Measurements from ENCODE around the gene CEMP1.

The CEMP1 gene

GRCh38 chr16:2516391-2517240, 14.6 kb downstream of the CEMP1 start:
- POLR2A ChIA-PET (ENCODE audit: low non-redundant PET), result no interaction called here
- peak overlapping the region; percentile 95 for H3K27ac ChIP-seq
- DNase-seq (ENCODE audit: low spot score), result no peak
- TF ChIP-seq, protein P1, sequence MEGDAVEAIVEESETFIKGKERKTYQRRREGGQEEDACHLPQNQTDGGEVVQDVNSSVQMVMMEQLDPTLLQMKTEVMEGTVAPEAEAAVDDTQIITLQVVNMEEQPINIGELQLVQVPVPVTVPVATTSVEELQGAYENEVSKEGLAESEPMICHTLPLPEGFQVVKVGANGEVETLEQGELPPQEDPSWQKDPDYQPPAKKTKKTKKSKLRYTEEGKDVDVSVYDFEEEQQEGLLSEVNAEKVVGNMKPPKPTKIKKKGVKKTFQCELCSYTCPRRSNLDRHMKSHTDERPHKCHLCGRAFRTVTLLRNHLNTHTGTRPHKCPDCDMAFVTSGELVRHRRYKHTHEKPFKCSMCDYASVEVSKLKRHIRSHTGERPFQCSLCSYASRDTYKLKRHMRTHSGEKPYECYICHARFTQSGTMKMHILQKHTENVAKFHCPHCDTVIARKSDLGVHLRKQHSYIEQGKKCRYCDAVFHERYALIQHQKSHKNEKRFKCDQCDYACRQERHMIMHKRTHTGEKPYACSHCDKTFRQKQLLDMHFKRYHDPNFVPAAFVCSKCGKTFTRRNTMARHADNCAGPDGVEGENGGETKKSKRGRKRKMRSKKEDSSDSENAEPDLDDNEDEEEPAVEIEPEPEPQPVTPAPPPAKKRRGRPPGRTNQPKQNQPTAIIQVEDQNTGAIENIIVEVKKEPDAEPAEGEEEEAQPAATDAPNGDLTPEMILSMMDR (conservative IDR thresholded peaks at IDR 0.05; ENCODE audit: low read depth), result no peak
- CTCF ChIA-PET, result interaction anchor here (0.6 to 1.3 kb wide), 4 partner anchors 16 to 526 kb away, joined by 3 to 7 read pairs (median 4); no protein-coding TSS in a partner anchor

DNA sequence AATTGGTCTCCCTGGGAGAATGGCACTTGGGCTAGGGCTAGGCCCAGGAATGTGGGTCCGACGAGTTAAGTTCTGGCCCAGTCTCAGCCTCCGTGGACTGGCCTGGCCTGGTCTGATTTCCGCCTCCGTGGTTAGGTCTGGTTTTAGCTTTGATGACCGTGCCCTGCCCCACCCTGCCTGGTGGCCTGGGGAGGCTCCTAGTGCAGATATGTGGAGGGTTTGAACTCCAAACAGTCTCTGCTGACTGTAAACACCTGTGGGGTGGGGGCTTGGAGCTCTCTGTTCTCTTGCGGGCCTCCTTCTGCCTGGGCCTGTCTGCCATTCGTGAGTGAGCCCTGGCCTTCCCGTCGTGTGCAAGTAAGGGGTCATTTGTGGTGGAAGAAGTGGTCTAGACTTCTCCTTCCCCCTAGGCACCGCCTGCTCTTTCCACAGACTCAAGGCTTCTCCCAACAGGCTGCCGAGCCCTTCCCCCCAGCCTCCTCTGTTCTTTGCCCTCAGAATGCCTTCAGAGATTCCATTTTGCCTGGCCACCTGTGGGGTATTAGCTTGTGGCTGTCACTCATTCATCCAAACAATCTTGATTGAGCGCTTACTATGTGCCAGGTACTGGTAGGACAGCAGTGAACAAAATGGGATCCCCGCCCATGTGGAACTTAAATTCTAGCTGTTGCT, 15.9 kb downstream of the CEMP1 start:
- peak overlapping the region; percentile 95 for H3K27ac ChIP-seq
- TF ChIP-seq, protein P1 (conservative IDR thresholded peaks at IDR 0.05; ENCODE audit: low read depth), result no peak
- no peak for DNase-seq (ENCODE audit: low spot score)
- ChIA-PET POLR2A (ENCODE audit: low non-redundant PET) (no interaction called here), CTCF (interaction anchor here (0.6 to 1.3 kb wide), 4 partner anchors 15 to 525 kb away, joined by 3 to 5 read pairs (median 4); no protein-coding TSS in a partner anchor)

- TF ChIP-seq, protein P1 (conservative IDR thresholded peaks at IDR 0.05; ENCODE audit: low read depth), result no peak
- POLR2A ChIA-PET (ENCODE audit: low non-redundant PET), result no interaction called here
- no peak for DNase-seq (ENCODE audit: low spot score)
- H3K27ac ChIP-seq, result peak overlapping the region; percentile 95
- CTCF ChIA-PET, result interaction anchor here (0.6 to 3.3 kb wide), 2 partner anchors 13 to 50 kb away, joined by 5 to 14 read pairs; no protein-coding TSS in a partner anchor
These were observed 16.7 kb downstream of the CEMP1 start for GRCh38 chr16:2514333-2515179.

DNA sequence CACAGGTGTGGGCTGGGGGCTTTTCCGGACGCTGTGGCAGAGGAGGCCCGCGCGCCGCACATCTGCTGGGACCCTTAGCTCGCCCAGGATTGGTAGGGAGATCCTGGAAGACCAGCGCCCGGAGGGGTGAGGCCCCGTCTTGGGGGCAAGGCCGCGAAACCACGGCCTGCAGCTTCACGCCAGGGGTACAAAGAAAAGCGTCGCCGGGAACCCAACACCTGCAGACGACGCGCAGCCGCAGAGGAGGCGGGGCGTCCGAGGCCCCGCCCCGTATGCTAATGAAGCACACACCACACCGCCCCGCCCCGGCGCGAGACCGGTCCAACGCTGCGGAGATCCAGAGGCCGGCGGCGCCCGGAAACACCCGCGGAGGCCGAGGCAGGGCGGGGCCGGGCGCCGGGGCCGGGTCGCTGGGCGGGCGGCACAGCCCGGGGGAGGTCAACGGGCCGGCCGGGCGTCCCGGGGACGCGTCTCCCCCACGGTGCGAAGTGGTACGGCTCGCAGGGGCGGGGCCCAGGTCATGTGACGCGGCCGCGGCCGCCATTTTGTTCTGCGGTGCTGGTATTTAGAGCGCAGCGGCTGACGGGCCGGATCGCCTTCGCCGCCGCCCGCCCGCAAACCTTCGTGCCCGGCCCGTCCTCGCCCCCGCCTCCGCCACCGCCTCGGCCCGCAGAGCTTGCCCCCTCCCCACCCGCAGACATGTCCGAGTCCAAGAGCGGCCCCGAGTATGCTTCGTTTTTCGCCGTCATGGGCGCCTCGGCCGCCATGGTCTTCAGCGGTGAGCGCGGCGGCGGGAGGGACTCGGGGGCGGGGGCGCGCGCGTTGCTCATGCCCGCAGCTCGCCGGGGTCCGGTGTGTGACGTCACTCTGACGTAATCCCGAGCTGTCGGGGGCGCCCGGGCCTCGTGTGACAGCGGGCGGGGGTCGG, 17.5 kb downstream of the CEMP1 start, which contains the start of gene ATP6V0C:
Gene ATP6V0C, plus strand, starts transcription at position 548 of the 928 bp plus-strand sequence. Its CDS starts 152 bp downstream, at position 700.
- H3K27ac ChIP-seq, result peak within 1 kb of the TSS; percentile 95
- ChIA-PET CTCF (interaction anchor here (3.3 kb wide), 1 partner anchor 12 kb away, joined by 14 read pairs; no protein-coding TSS in a partner anchor), POLR2A (ENCODE audit: low non-redundant PET) (no interaction called here)
- TF ChIP-seq, protein P1 (conservative IDR thresholded peaks at IDR 0.05; ENCODE audit: low read depth), result no peak
- DNase-seq (ENCODE audit: low spot score), result peak; percentile 93

DNA sequence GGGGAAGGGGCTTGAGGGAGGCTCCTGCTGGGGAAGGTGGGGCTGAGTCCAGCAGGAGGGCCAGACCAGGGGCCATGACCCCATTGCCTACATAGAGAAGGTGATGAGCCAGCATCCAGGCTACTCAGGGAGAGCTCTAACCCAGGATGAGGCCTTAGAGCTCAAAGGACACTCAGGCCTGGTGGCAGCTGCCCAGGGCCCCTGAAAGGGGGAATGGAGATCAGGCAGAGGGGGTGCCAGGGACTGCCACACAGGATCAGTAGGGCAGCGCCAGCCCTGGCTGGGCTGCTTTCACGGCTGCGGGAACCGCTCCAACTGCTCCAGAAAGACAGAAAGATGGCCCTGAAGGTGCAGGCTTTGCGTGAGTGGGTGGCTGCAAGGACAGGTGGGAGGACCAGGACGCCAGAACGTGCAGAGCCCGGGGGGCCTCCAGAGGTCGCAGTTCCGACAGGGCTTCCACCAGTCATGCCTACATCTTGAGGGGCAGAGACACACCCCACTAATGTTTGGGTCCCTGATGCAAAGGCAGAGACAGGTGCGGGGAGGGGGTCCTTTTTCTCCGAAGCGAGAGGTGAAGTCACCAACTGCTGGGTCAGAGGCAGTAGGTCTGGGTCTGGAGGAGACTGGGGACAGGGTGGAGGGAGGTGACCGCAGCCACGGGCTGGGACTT, 18.3 kb downstream of the CEMP1 start:
- TF ChIP-seq, protein P1 (conservative IDR thresholded peaks at IDR 0.05; ENCODE audit: low read depth), result no peak
- no peak for DNase-seq (ENCODE audit: low spot score)
- H3K27ac ChIP-seq, result peak overlapping the region; percentile 95
- CTCF ChIA-PET, result interaction anchor here (3.3 kb wide), 1 partner anchor 11 kb away, joined by 14 read pairs; no protein-coding TSS in a partner anchor
- POLR2A ChIA-PET (ENCODE audit: low non-redundant PET), result no interaction called here

All from RWPE1 (cell line).